NCI-H345 treated with DMSO at 0.1 percent for 48 hours (cell line): ENCODE measurements around the gene MAP3K4.

Source experiments
- DNase-seq: peaks from one replicate; lab custom pipeline; 2025; ENCODE audit not compliant: unreplicated experiment; lab: John Stamatoyannopoulos, UW

Gene MAP3K4

DNA sequence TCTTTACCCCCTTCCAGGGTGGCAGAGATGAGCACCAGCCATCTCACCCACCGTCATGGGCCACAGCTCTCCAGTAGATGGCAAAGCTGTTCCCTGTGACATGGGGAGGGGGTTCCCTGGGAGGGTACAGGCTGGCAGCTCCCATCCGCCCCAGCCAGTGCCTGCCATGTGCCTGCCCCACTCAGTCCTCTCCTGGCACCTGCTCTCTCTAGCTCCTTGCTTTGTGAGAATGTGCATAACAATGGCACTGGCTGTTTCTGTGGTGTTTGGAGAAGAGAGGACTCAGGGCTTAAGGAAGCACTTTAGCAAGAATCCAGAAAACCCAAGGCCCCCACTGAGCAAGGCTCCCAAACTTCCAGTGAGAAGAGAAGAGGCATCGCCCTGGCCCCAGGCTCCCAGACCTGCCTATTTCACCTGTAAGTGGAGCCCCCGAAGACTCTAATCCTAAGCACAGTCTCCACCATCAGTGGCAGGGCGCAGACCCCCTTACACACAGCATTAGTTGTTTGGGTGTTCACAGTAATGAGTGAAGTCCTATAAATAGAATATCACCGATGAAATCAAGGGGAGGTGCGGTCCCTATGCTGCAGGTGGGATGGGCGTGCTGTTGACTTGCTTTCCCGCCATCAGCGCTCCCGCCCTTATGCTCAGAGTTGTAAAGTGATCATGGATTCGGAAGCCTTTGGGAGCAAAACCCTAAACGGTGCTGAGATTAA lies 172.1 kb downstream of the MAP3K4 start:
- DNase-seq: no peak

DNA sequence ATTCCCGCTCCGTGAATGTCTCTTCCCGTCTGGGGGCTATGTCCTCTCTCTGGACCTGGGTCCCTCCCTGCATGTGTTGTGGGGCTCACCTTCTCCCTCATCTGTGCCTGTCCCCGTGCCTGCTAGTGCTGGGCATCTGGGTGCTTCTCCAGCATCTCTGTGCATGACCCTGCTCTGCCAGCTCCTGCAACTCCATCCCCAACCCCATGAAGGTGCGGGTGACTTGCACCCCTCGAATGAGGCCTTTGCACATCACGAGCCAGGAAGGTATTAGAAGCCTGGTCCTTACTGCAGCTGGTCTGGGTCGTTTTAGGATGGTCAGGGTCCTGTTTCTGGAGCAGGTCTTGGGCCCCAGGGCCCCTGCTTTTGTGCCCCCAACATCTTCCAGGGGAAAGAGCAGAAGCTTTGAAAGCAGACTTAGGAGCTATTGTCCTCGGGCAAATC lies 172.6 kb downstream of the MAP3K4 start:
- no peak for DNase-seq

DNA sequence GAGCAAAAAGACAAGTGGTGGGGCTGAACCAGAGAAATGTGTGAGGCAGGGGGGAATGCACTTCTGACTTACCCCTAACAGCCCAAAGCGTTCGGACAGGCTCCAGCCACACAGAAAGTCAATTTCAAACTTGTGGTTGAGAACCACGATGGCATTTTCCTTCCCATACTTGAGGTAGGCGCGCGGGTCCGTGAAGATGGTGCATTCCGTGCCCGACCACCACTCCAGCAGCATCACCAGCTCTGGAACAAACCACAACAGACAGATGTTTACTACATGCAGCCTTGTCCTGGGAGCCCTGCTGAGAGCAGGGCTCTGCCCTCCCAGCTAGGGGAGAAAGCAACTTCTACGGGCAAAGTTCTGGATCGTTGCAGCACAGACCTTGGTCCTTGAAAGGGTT lies 174.6 kb downstream of the MAP3K4 start:
- no peak for DNase-seq

DNA sequence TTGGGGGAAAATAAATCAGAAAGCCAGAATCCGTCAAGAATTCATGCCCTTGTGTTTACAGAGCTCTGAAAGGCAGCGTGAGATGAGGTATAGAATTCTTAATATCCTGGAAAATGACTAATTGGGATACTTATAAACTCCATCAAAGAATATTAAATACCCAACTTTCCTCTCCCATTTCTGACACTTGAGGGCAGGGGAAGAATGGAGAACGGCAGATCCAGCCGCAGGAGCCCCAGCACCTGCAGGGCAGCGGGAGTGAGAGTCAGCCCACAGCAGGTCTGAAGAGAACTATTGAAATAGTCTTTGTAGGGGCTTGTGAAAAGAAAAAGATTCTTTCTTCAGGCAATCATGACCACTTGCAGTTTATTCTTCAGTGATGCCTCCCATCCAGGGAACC lies 175.1 kb downstream of the MAP3K4 start:
- DNase-seq: no peak
